K562 (cell line): ENCODE measurements around the gene SETD3. TPM values are rescaled to one million over a fixed set of nuclear protein-coding genes. Genes with fewer than 3 reads are reported as not detected.

ENCODE experiments used
- ATF1 ChIP-seq, 2 experiments: fragments of 450-650 bp in 1 of 2; IDR thresholded peaks; 2 replicates each; pipeline ENCODE4 v1.6.1; 2016; ENCODE audit warnings: missing compliant biosample characterization in 1 of 2, missing genetic modification characterization in 1 of 2
- BRD9 ChIP-seq: fragments of 450-650 bp; IDR thresholded peaks from 2 replicates; pipeline ENCODE4 v1.6.1; 2018; ENCODE audit warnings: low read depth; ENCODE audit not compliant: partially characterized antibody
- CCAR2 ChIP-seq: fragments of 200-400 bp; formaldehyde crosslinking; IDR thresholded peaks from 2 replicates; pipeline ENCODE4 v1.6.1; 2017; ENCODE audit warnings: mild to moderate bottlenecking, low read depth, low read length
- DIDO1 ChIP-seq: fragments of 450-650 bp; IDR thresholded peaks from 2 replicates; pipeline ENCODE4 v1.6.1; 2016; ENCODE audit warnings: low read depth, missing biosample characterization, missing genetic modification characterization
- HDAC1 ChIP-seq, 2 experiments: fragments of 450-650 bp; IDR thresholded peaks; 2 replicates each; pipeline ENCODE4 v1.6.1; 2016 to 2017; ENCODE audit warnings: inconsistent platforms in 1 of 2, mild to moderate bottlenecking in 1 of 2, moderate library complexity in 1 of 2
- HDAC2 ChIP-seq: fragments of 450-650 bp; IDR thresholded peaks from 2 replicates; pipeline ENCODE4 v1.6.1; 2016; ENCODE audit warnings: mild to moderate bottlenecking
- HLTF ChIP-seq: fragments of 450-650 bp; IDR thresholded peaks from 2 replicates; pipeline ENCODE4 v1.6.1; 2016
- MIER1 ChIP-seq: fragments of 450-650 bp; IDR thresholded peaks from 2 replicates; pipeline ENCODE4 v1.6.1; 2016; ENCODE audit warnings: antibody characterized with exemption, mild to moderate bottlenecking, low read depth
- NCOA4 ChIP-seq: fragments of 450-650 bp; IDR thresholded peaks from 2 replicates; pipeline ENCODE4 v1.6.1; 2018; ENCODE audit warnings: mild to moderate bottlenecking; ENCODE audit not compliant: partially characterized antibody
- NEUROD1 ChIP-seq: fragments of 150-350 bp; IDR thresholded peaks from 2 replicates; pipeline ENCODE4 v1.6.1; 2014; ENCODE audit warnings: borderline replicate concordance, low read length, low read depth; ENCODE audit not compliant: partially characterized antibody
- NFIX ChIP-seq: fragments of 250-450 bp; sonication (Bioruptor Pico); IDR thresholded peaks from 2 replicates; pipeline ENCODE4 v1.4.0; 2020; ENCODE audit warnings: low read depth, mild to moderate bottlenecking, moderate library complexity
- PHF21A ChIP-seq: fragments of 450-650 bp; IDR thresholded peaks from 2 replicates; pipeline ENCODE4 v1.6.1; 2017; ENCODE audit warnings: low read depth, borderline replicate concordance
- RBM15 ChIP-seq: fragments of 200-400 bp; formaldehyde crosslinking; IDR thresholded peaks from 2 replicates; pipeline ENCODE4 v1.6.1; 2018; ENCODE audit warnings: mild to moderate bottlenecking, low read length, moderate library complexity; ENCODE audit not compliant: insufficient read depth
- SIN3A ChIP-seq, 2 experiments: fragments of 150-350 bp in 1 of 2; IDR thresholded peaks; 2 replicates each; pipeline ENCODE4 v1.6.1; 2011 to 2016; ENCODE audit warnings: borderline replicate concordance in 2 of 2, low read depth in 2 of 2, low read length in 2 of 2, mild to moderate bottlenecking in 2 of 2, moderate library complexity in 2 of 2; ENCODE audit not compliant: control insufficient read depth in 1 of 2
- SMARCA4 ChIP-seq: fragments of 450-650 bp; IDR thresholded peaks from 2 replicates; pipeline ENCODE4 v1.6.1; 2016
- SNIP1 ChIP-seq: fragments of 450-650 bp; IDR thresholded peaks from 2 replicates; pipeline ENCODE4 v1.7.1; 2017; ENCODE audit warnings: low read depth, mild to moderate bottlenecking
- STAT5B ChIP-seq: fragments of 250-450 bp; sonication (Bioruptor Pico); IDR thresholded peaks from 2 replicates; pipeline ENCODE4 v1.8.0; 2021; ENCODE audit warnings: mild to moderate bottlenecking, inconsistent platforms
- TCF7 ChIP-seq: sonication (generic); IDR thresholded peaks from 2 replicates; pipeline ENCODE4 v1.6.1; 2016; ENCODE audit warnings: antibody characterized with exemption, borderline replicate concordance
- ZC3H4 ChIP-seq: sonication (generic); formaldehyde crosslinking; IDR thresholded peaks from 2 replicates; pipeline ENCODE4 v1.9.0; 2021; ENCODE audit warnings: missing genetic modification reagents, borderline replicate concordance
- ZNF146 ChIP-seq: IDR thresholded peaks from one replicate; pipeline ENCODE4 v1.6.1; 2018; ENCODE audit warnings: missing compliant biosample characterization; ENCODE audit not compliant: unreplicated experiment
- ZNF184 ChIP-seq: sonication (generic); formaldehyde crosslinking; IDR thresholded peaks from 2 replicates; pipeline ENCODE4 v1.5.0; 2020; ENCODE audit warnings: missing genetic modification reagents
- ZNF444 ChIP-seq: fragments of 250-450 bp; sonication (Bioruptor Pico); IDR thresholded peaks from 2 replicates; pipeline ENCODE4 v1.4.0; 2020; ENCODE audit warnings: mild to moderate bottlenecking, moderate library complexity
- ZNF780A ChIP-seq: fragments of 250-450 bp; sonication (Bioruptor Pico); IDR thresholded peaks from 2 replicates; pipeline ENCODE4 v1.5.0; 2021; ENCODE audit warnings: mild to moderate bottlenecking
- polyA plus RNA-seq, 8 experiments: library from polyadenylated mRNA; depleted of rRNA in 4 of 8; stranded (reverse) in 5 of 8; unstranded in 3 of 8; fragments of >200 nt; fragmentation: Nextera tagmentation in 2 of 8; fragmentation: Illumina TruSeq in 1 of 8; extraction: Ambion mirVana in 2 of 8; extraction: Trizol in 1 of 8; gene quantifications; 2 replicates each; pipeline versions ENCODE4 v1.2.1 to v1.2.3, GENCODE V29; 2011 to 2014; ENCODE audit warnings: inconsistent platforms in 1 of 8, missing spikeins in 1 of 8
- total RNA-seq, 7 experiments: library from RNA; depleted of rRNA in 6 of 7; stranded (reverse); fragments of >200 nt in 6 of 7; fragmentation: Illumina TruSeq in 2 of 7; extraction: Trizol in 2 of 7; gene quantifications; 2 replicates each; pipeline versions ENCODE4 v1.2.1 to v1.2.3, GENCODE V29; 2011 to 2021; ENCODE audit warnings: low replicate concordance in 1 of 7
- TF ChIP-seq, protein P1 (sequence below): sonication (generic); formaldehyde crosslinking; IDR thresholded peaks from 2 replicates; pipeline ENCODE4 v1.8.0; 2022; ENCODE audit warnings: mild to moderate bottlenecking, missing genetic modification reagents
- TF ChIP-seq, protein P2 (sequence below): sonication (generic); formaldehyde crosslinking; IDR thresholded peaks from 2 replicates; pipeline ENCODE4 v1.9.0; 2022; ENCODE audit warnings: mild to moderate bottlenecking, missing genetic modification reagents
- TF ChIP-seq, protein P3 (sequence below): fragments of 200-400 bp; formaldehyde crosslinking; IDR thresholded peaks from 2 replicates; pipeline ENCODE4 v1.6.1; 2017; ENCODE audit warnings: mild to moderate bottlenecking, low read depth, low read length, moderate library complexity

Gene SETD3
- total and polyA plus RNA-seq, 9 of the 15 experiments (the other 6 are each of a cell fraction or from before 2014, with no cell fraction given) = 8.5 to 35.9 (median 26.5) TPM

DNA sequence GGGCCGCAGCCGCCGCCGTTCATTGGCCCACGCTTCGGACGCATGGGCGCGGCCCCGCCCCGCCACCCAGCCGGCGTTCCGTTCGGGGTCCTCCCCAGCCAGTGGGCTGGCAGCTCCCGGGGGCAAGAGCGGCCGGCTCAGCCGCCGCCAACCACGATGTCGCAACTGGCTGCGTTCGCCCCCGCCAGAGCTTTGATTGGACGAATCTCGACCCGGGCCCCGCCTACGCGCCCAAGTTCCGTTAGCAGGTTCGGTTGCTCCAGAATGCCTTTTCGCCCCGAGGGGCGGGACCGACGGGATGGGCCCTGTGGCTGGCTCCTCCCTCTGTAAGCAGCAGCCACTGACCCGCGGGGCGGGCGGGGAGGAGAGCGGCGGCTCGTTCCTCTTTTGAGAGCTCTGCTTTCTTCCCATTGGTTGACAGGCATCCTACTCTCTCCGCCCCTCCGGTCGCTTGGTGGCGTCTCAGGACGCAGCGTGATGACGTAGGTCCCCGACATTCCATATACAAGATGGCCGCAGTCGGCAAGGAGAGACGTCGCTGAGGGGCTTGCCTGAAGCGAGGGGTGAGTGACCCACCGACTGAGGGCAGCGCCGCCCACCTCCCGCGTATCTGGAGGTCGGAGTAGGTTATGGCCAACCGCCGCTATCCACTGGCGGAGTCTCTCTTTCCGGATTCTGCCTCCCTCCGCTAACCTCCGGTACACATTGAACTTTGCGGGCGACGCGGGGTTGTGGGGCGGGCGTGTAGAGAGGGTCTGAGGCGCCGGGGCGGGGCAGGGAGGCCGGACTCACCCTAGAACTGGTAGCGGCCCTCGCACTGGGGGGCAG is 472 bp upstream of the SETD3 start, which contains the start of gene CCNK (continued):
- TF ChIP-seq RBM15 = no peak
- no peak for TF ChIP-seq TCF7
- no peak for TF ChIP-seq BRD9
- TF ChIP-seq MIER1 = no peak
- no peak for TF ChIP-seq CCAR2
- no peak for TF ChIP-seq NFIX (CRISPR knock-in tag)
- no peak for TF ChIP-seq HDAC2
- no peak for TF ChIP-seq NCOA4
- TF ChIP-seq ZNF146 (CRISPR knock-in tag) = no peak
- TF ChIP-seq, protein P1, sequence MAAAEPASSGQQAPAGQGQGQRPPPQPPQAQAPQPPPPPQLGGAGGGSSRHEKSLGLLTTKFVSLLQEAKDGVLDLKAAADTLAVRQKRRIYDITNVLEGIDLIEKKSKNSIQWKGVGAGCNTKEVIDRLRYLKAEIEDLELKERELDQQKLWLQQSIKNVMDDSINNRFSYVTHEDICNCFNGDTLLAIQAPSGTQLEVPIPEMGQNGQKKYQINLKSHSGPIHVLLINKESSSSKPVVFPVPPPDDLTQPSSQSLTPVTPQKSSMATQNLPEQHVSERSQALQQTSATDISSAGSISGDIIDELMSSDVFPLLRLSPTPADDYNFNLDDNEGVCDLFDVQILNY (CRISPR knock-in tag) = no peak
- TF ChIP-seq ZNF780A (CRISPR knock-in tag) = no peak
- no peak for TF ChIP-seq ZNF184 (CRISPR knock-in tag)
- no peak for TF ChIP-seq ZC3H4
- TF ChIP-seq HLTF = no peak
- TF ChIP-seq SNIP1 = no peak
- no peak for TF ChIP-seq SMARCA4
- peak; percentile 43; the same call in 1 of the 2 replicates for TF ChIP-seq DIDO1
- no peak for TF ChIP-seq ZNF444
- peak in 1 of 2 experiments; percentile 54; a peak in 1 of 4 replicates for TF ChIP-seq SIN3A (IDR thresholded peaks at IDR 0.05; ENCODE audit: borderline replicate concordance in 2 of 2, control insufficient read depth in 1 of 2, low read depth in 2 of 2, low read length in 2 of 2)
- peak; percentile 84 for TF ChIP-seq NEUROD1
- TF ChIP-seq, protein P2, sequence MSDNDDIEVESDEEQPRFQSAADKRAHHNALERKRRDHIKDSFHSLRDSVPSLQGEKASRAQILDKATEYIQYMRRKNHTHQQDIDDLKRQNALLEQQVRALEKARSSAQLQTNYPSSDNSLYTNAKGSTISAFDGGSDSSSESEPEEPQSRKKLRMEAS (CRISPR knock-in tag) = no peak
- peak; percentile 92 for TF ChIP-seq ATF1 (CRISPR knock-in tag; IDR thresholded peaks at IDR 0.05)
- peak; percentile 99 for TF ChIP-seq ATF1 (tag; IDR thresholded peaks at IDR 0.05)
- TF ChIP-seq PHF21A = no peak
- TF ChIP-seq, protein P3, sequence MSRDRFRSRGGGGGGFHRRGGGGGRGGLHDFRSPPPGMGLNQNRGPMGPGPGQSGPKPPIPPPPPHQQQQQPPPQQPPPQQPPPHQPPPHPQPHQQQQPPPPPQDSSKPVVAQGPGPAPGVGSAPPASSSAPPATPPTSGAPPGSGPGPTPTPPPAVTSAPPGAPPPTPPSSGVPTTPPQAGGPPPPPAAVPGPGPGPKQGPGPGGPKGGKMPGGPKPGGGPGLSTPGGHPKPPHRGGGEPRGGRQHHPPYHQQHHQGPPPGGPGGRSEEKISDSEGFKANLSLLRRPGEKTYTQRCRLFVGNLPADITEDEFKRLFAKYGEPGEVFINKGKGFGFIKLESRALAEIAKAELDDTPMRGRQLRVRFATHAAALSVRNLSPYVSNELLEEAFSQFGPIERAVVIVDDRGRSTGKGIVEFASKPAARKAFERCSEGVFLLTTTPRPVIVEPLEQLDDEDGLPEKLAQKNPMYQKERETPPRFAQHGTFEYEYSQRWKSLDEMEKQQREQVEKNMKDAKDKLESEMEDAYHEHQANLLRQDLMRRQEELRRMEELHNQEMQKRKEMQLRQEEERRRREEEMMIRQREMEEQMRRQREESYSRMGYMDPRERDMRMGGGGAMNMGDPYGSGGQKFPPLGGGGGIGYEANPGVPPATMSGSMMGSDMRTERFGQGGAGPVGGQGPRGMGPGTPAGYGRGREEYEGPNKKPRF = no peak
- TF ChIP-seq HDAC1 (IDR thresholded peaks at IDR 0.05) = peak in 1 of 2 experiments; percentile 69; a peak in 2 of 4 replicates
- no peak for TF ChIP-seq STAT5B (CRISPR knock-in tag)
